Uterus (tissue), 2 donors: ENCODE results near the gene ESRRG.

Experiments used
- CTCF ChIP-seq, 4 experiments: fragments of 200-600 bp in 2 of 4; fragments of 450-650 bp in 2 of 4; sonication (generic) in 2 of 4; IDR thresholded peaks; one replicate each; pipeline ENCODE4 v1.5.1; 2016 to 2019; ENCODE audit warnings: antibody characterized with exemption in 4 of 4, mild to moderate bottlenecking in 2 of 4, moderate library complexity in 1 of 4
- POLR2A ChIP-seq, 2 donors: fragments of 450-650 bp; IDR thresholded peaks; one replicate each; pipeline ENCODE4 v1.6.1; 2016; ENCODE audit warnings: antibody characterized with exemption in 2 of 2, mild to moderate bottlenecking in 1 of 2, moderate library complexity in 1 of 2

DNA sequence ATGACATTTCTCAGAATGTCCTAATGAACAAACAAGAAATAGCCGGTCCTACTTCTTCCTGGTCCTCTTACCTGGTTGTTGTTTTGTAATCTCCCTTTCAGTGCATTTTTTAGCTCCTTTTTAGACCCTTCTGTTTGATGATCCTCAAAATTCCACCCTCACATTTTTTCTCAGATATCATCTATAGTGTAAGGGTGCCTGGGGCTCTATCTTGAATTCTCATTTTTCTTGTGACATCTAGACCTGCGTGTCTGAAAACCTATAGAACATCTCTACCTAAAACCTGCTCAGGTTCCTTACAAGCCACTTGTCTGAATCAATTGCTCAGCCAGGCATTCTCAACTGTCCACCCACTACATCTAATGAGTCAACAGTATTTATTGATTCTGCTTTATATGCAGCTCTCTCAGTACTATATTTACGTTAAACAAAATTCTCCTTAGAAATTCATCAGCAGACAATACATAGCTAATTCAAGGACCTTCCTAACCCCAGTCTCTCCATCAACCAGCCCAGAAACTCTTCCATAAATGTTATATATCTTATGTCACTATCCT is 263.5 kb downstream of the ESRRG start:
- no peak for TF ChIP-seq CTCF (IDR thresholded peaks at IDR 0.05)
- TF ChIP-seq POLR2A (IDR thresholded peaks at IDR 0.05): no peak
